ENCODE measurements around the gene PRSS38. TPM values are rescaled to one million over a fixed set of nuclear protein-coding genes. Genes with fewer than 3 reads are reported as not detected.
A peak's percentile ranks its signal among the peaks of the same experiment; 100 is the strongest.

PRSS38 gene
- total RNA-seq, 4 donors from 2014 or later: not detected

- no peak overlapping the region for H3K27ac ChIP-seq
- H3K9me3 ChIP-seq: no peaks in the 10 kb centered on the region
- no peak for ATAC-seq
- no peak overlapping the region for H3K4me3 ChIP-seq
- TF ChIP-seq POLR2AphosphoS5 (IDR thresholded peaks at IDR 0.05) (no peak), POLR2A (IDR thresholded peaks at IDR 0.05) (no peak)
- peaks cover 0 to 26% (median 16%) of the 10 kb centered on the region in 3 donors for H3K4me1 ChIP-seq
- no peaks in the 10 kb centered on the region for H3K36me3 ChIP-seq
- H3K27me3 ChIP-seq: no peaks in the 10 kb centered on the region
- 90 to 100% methylated on average over 1 of the region's 9 CpGs for WGBS, 2 donors (ENCODE audit: low coverage in 1 of 2)
Observed at GRCh38 chr1:227883073-227883520, 67.6 kb downstream of the PRSS38 start.

GRCh38 chr1:227883641-227884301, 68.3 kb downstream of the PRSS38 start:
- Histone ChIP-seq H3K27ac (no peak overlapping the region), H3K9me3 (no peaks in the 10 kb centered on the region), H3K4me1 (peaks cover 0 to 26% (median 16%) of the 10 kb centered on the region in 3 donors), H3K4me3 (no peak overlapping the region), H3K36me3 (no peaks in the 10 kb centered on the region), H3K27me3 (no peaks in the 10 kb centered on the region)
- TF ChIP-seq EP300 (IDR thresholded peaks at IDR 0.05) (no peak), CTCF (IDR thresholded peaks at IDR 0.05) (no peak), POLR2AphosphoS5 (IDR thresholded peaks at IDR 0.05) (no peak), POLR2A (IDR thresholded peaks at IDR 0.05) (no peak)
- ATAC-seq: no peak
- 97% methylated on average over 10 of the region's 15 CpGs; no CpG with 5 or more reads in 1 of the 2 donors for WGBS, 2 donors (ENCODE audit: low coverage in 1 of 2)

GRCh38 chr1:227884370-227885134, 69.1 kb downstream of the PRSS38 start:
- H3K27me3 ChIP-seq: no peaks in the 10 kb centered on the region
- TF ChIP-seq CTCF (IDR thresholded peaks at IDR 0.05) (no peak), POLR2AphosphoS5 (IDR thresholded peaks at IDR 0.05) (no peak), EP300 (IDR thresholded peaks at IDR 0.05) (no peak), POLR2A (IDR thresholded peaks at IDR 0.05) (no peak)
- H3K4me1 ChIP-seq: peaks cover 0 to 26% (median 16%) of the 10 kb centered on the region in 3 donors
- 82% methylated on average over 2 of the region's 15 CpGs; no CpG with 5 or more reads in 1 of the 2 donors for WGBS, 2 donors (ENCODE audit: low coverage in 1 of 2)
- H3K9me3 ChIP-seq: no peaks in the 10 kb centered on the region
- H3K4me3 ChIP-seq: no peak overlapping the region
- no peaks in the 10 kb centered on the region for H3K36me3 ChIP-seq
- ATAC-seq: no peak
- no peak overlapping the region for H3K27ac ChIP-seq

- Histone ChIP-seq H3K4me3 (no peak overlapping the region), H3K4me1 (peaks cover 0 to 26% (median 16%) of the 10 kb centered on the region in 3 donors), H3K9me3 (no peaks in the 10 kb centered on the region), H3K36me3 (no peaks in the 10 kb centered on the region), H3K27me3 (no peaks in the 10 kb centered on the region), H3K27ac (peak overlapping the region in 3 of 4 donors; percentile 92 to 94 (median 93))
- whole genome bisulfite sequencing, 2 donors (ENCODE audit: low coverage in 1 of 2): 85% methylated on average over 3 of the region's 8 CpGs; no CpG with 5 or more reads in 1 of the 2 donors
- TF ChIP-seq POLR2A (IDR thresholded peaks at IDR 0.05) (no peak), CTCF (IDR thresholded peaks at IDR 0.05) (no peak), POLR2AphosphoS5 (IDR thresholded peaks at IDR 0.05) (no peak), EP300 (IDR thresholded peaks at IDR 0.05) (no peak)
- no peak for ATAC-seq
Observed at GRCh38 chr1:227885135-227885647, 69.7 kb downstream of the PRSS38 start.

All from gastroesophageal sphincter (tissue), 4 donors.